Ovary (tissue), 9 donors: ENCODE results near the gene CCDC174. TPM values are rescaled to one million over a fixed set of nuclear protein-coding genes. Genes with fewer than 3 reads are reported as not detected.

Source experiments
- DNase-seq, 5 donors: peaks; one replicate each; pipeline ENCODE4 v3.0.0-alpha.2; 2019 to 2020
- H3K27ac ChIP-seq, 2 donors: fragments of 200-600 bp; one replicate each; pipeline versions ENCODE4 v1.5.1 to v1.8.0; 2019 to 2022
- H3K27me3 ChIP-seq: fragments of 200-600 bp; one replicate; pipeline ENCODE4 v1.8.0; 2022
- H3K36me3 ChIP-seq: fragments of 200-600 bp; sonication (generic); one replicate; pipeline ENCODE4 v1.5.1; 2019
- H3K4me1 ChIP-seq: one replicate; pipeline ENCODE4 v1.8.1; 2013; ENCODE audit warnings: mild to moderate bottlenecking, moderate library complexity; ENCODE audit not compliant: insufficient read depth
- H3K4me3 ChIP-seq: fragments of 200-600 bp; sonication (generic); one replicate; pipeline ENCODE4 v1.5.1; 2017
- H3K9me3 ChIP-seq, 2 donors: fragments of 200-600 bp in 1 of 2; sonication (generic) in 1 of 2; one replicate each; pipeline versions ENCODE4 v1.5.1 to v1.8.1; 2013 to 2019; ENCODE audit warnings: mild to moderate bottlenecking in 1 of 2, moderate library complexity in 1 of 2
- EP300 ChIP-seq: sonication (generic); formaldehyde crosslinking; IDR thresholded peaks from one replicate; pipeline ENCODE4 v1.6.1; 2017; ENCODE audit warnings: antibody characterized with exemption
- POLR2A ChIP-seq: fragments of 450-650 bp; IDR thresholded peaks from one replicate; pipeline ENCODE4 v1.6.1; 2017; ENCODE audit warnings: antibody characterized with exemption, mild to moderate bottlenecking, moderate library complexity
- WGBS, 3 donors: extraction: QIAGEN DNeasy Blood & Tissue Kit in 1 of 3; methylation state at CpG; one replicate each; pipeline versions ENCODE4 v1.1.5 to v1.1.7; 2013 to 2017; 5-methylcytosine and 5-hydroxymethylcytosine counted together
- intact Hi-C, 4 donors: fragments of 100-400 bp; cut with DNase I; formaldehyde crosslinking; loops; one replicate each; pipeline versions ENCODE4 v1.11.0 to v1.15.1; 2022 to 2023
- polyA plus RNA-seq, 2 donors: library from polyadenylated mRNA; stranded (reverse); fragments of 200-250 nt in 1 of 2; fragments of 350-450 nt in 1 of 2; fragmentation: Illumina TruSeq in 1 of 2; extraction: RNeasy Lipid Tissue Mini Kit (QIAGEN cat#74804) in 1 of 2; gene quantifications; one replicate each; pipeline ENCODE4 v1.2.3, GENCODE V29; 2013 to 2014
- total RNA-seq, 7 donors: library from RNA; depleted of rRNA in 2 of 7; stranded (reverse); fragments of >200 nt in 2 of 7; fragmentation: NEBNext Ultra II Directional in 3 of 7; extraction: Animal tissue kit (Norgen Biotek cat#: 25700) in 3 of 7; gene quantifications; one replicate each; pipeline versions ENCODE4 v1.1.0 to v1.2.4, GENCODE V29; 2016 to 2023
- TF ChIP-seq, protein P1 (sequence below), 3 donors: fragments of 450-650 bp in 2 of 3; fragments of 200-600 bp in 1 of 3; IDR thresholded peaks; one replicate each; pipeline versions ENCODE4 v1.5.1 to v1.8.0; 2016 to 2022; ENCODE audit warnings: antibody characterized with exemption in 3 of 3, mild to moderate bottlenecking in 1 of 3
- donor health status: DM: no; HTN: no; CAD: no; lungs with moderate emphysema.
- donor health status: DM: no; HTN: no; CAD: no.
- donor health status: Bipolar disorder and iron deficiency.
- donor health status: DM: yes; HTN: yes; CAD: no.
- donor health status: DM: no; HTN: no; CAD: no.
- donor health status: DM: yes; HTN: yes; CAD: no.

Gene CCDC174
- total and polyA plus RNA-seq, 9 donors = 18.8 to 35.5 (median 25.2) TPM

DNA sequence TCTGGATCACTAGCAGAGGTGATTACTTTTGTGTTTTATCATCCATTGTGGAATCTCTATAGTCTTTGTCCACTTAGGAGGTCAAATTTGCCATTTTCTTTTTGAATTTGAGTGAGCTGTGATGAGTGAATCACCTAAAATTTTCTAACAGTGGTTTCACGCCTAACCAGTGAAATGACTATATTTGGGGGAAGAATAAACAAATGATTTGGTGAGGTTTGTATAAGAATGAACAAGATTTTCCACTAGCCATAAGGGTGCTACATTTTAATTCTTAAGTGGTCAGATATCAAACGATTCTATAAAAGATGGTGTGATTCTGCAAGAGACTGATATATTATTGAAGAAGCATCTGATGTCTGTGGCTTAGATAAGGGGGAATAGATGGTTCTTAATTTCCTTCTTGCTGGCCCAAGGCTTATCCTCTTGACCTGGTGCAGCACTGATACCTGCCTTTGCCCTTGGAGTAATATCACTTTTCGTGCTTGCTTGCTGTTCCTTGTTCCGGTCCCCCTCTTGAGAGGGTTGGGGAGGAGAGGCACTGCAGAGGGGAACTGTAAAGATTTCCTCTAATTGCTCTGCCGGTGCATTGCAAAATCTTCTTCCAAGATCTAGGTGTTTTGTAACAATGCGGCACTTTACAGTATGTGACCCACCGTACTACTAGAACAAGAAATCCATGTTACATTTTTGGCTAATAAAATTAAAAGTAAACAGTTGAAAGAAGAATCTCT, 37.9 kb downstream of the CCDC174 start:
- intact Hi-C loops = no loop called here
- peaks cover 1% of the 10 kb centered on the region for H3K4me1 ChIP-seq
- no peaks in the 10 kb centered on the region for H3K36me3 ChIP-seq
- WGBS, 3 donors = 83 to 91% (median 86%) methylated on average over 7 of the region's 7 CpGs
- H3K4me3 ChIP-seq = no peak overlapping the region
- no peaks in the 10 kb centered on the region for H3K9me3 ChIP-seq
- no peaks in the 10 kb centered on the region for H3K27me3 ChIP-seq
- TF ChIP-seq, protein P1, sequence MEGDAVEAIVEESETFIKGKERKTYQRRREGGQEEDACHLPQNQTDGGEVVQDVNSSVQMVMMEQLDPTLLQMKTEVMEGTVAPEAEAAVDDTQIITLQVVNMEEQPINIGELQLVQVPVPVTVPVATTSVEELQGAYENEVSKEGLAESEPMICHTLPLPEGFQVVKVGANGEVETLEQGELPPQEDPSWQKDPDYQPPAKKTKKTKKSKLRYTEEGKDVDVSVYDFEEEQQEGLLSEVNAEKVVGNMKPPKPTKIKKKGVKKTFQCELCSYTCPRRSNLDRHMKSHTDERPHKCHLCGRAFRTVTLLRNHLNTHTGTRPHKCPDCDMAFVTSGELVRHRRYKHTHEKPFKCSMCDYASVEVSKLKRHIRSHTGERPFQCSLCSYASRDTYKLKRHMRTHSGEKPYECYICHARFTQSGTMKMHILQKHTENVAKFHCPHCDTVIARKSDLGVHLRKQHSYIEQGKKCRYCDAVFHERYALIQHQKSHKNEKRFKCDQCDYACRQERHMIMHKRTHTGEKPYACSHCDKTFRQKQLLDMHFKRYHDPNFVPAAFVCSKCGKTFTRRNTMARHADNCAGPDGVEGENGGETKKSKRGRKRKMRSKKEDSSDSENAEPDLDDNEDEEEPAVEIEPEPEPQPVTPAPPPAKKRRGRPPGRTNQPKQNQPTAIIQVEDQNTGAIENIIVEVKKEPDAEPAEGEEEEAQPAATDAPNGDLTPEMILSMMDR (IDR thresholded peaks at IDR 0.05) = no peak
- TF ChIP-seq POLR2A = no peak
- TF ChIP-seq EP300 = no peak
- no peak for DNase-seq
- H3K27ac ChIP-seq = no peak overlapping the region

DNA sequence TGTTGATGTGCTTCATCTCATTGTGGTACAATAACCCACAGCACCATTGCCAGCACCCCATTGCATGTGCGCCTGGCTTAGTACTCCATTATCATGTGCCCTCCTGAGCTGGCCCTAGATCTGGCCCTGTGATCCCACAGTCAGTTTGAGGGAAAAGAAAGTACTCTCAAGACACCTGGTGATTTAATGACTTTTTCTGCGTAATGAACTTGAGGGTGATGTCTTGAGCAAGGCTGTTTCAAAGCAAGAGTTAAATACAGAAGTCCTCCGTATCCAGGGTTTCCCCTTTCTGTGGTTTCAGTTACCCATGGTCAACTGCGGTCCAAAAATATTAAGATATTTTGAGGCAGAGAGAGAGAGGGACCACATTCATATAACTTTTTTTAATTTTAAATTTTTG, 39.7 kb downstream of the CCDC174 start:
- 81 to 88% (median 84%) methylated on average over 4 of the region's 4 CpGs for WGBS, 3 donors
- TF ChIP-seq EP300 = no peak
- TF ChIP-seq POLR2A = no peak
- TF ChIP-seq, protein P1 (IDR thresholded peaks at IDR 0.05) = no peak
- Histone ChIP-seq H3K4me3 (no peak overlapping the region), H3K4me1 (peaks cover 1% of the 10 kb centered on the region), H3K27ac (no peak overlapping the region), H3K27me3 (no peaks in the 10 kb centered on the region), H3K9me3 (no peaks in the 10 kb centered on the region), H3K36me3 (no peaks in the 10 kb centered on the region)
- intact Hi-C loops = no loop called here
- DNase-seq = no peak

DNA sequence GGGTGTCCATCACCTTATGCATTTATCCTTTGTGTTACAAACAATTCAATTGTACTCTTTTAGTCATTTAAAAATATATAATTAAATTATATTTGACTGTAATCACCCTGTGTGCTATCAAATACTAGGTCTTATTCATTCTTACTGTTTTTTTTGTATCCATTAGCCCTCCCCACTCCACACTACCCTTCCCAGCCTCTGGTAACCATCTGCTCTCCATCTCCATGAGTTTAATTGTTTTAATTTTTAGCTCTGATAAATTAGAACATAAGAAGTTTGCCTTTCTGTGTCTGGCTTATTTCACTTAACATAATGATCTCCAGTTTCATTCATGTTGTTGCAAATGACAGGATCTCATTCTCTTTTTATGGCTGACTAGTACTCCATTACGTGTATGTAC, 40.2 kb downstream of the CCDC174 start:
- Histone ChIP-seq H3K4me3 (no peak overlapping the region), H3K36me3 (no peaks in the 10 kb centered on the region), H3K27me3 (no peaks in the 10 kb centered on the region), H3K4me1 (peaks cover 1% of the 10 kb centered on the region), H3K27ac (no peak overlapping the region), H3K9me3 (no peaks in the 10 kb centered on the region)
- WGBS, 3 donors = 96 to 100% (median 97%) methylated on average over 1 of the region's 1 CpG
- no peak for DNase-seq
- intact Hi-C loops = no loop called here
- no peak for TF ChIP-seq POLR2A

DNA sequence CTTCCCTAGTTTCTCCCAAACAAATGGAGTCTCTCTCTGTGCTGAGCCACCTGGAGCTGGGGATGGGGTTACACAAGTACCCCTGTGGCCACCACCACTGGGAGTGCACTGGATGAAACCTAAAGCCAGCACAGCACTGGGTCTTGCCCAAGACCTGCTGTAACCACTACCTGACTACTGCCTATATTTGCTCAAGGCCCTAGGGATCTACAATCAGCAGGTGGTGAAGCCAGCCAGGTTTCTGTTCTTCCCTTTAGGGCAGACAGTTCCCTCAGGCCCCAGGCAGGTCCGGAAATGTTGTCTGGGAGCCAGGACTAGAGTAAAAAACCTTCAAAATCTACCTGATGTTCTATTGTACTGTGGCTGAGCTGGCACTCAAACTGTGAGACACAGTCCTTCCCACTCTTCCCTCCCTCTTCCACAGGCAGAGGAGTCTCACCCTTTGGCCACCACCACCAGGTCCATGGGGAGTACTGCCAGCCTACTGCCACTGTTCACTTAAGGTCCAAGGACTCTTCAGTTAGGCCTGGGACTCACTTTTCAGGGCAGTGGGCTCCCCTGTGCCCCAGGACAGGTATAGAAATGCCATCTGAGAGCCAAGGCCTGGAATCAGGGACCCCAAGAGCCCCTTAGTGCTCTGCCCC, 47.2 kb downstream of the CCDC174 start:
- no peak overlapping the region for H3K27ac ChIP-seq
- H3K27me3 ChIP-seq = no peaks in the 10 kb centered on the region
- H3K4me1 ChIP-seq = no peaks in the 10 kb centered on the region
- intact Hi-C loops = no loop called here
- no peak for DNase-seq
- 98 to 100% (median 100%) methylated on average over 1 of the region's 1 CpG for WGBS, 3 donors
- H3K9me3 ChIP-seq = no peaks in the 10 kb centered on the region
- H3K4me3 ChIP-seq = no peak overlapping the region
- H3K36me3 ChIP-seq = no peaks in the 10 kb centered on the region
- TF ChIP-seq, protein P1 (IDR thresholded peaks at IDR 0.05) = no peak
- TF ChIP-seq EP300 (no peak), POLR2A (no peak)

DNA sequence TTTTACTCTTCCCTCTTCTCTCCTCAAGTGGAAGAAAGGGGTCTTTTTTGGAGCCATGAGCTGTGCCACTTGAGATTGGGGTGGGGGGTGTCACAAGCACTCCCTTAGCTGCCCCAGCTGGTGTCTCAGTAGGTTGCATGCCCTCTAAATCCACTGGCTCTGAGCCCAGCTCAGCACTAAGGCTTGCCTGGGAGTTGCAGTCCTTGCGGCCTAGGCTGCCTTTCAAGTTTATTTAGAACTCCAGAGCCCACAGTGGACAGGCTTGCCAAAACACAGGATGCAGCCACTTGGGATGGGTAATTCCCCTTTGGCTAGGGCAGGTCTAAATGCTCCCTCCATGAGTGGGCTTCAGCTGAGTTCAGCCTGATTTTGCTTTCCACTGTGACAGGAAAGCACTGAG, 48.1 kb downstream of the CCDC174 start:
- 46 to 93% (median 73%) methylated on average over 1 of the region's 1 CpG for WGBS, 3 donors
- Histone ChIP-seq H3K4me1 (no peaks in the 10 kb centered on the region), H3K27me3 (no peaks in the 10 kb centered on the region), H3K36me3 (no peaks in the 10 kb centered on the region), H3K4me3 (no peak overlapping the region), H3K9me3 (no peaks in the 10 kb centered on the region), H3K27ac (no peak overlapping the region)
- intact Hi-C loops = no loop called here
- no peak for TF ChIP-seq POLR2A
- TF ChIP-seq, protein P1 (IDR thresholded peaks at IDR 0.05) = no peak
- TF ChIP-seq EP300 = no peak
- no peak for DNase-seq
